WTC11 (cell line): Measurements from ENCODE around the gene APOBEC4.

ENCODE experiments used
- CREB1 ChIP-seq: sonication (generic); formaldehyde crosslinking; IDR thresholded peaks from 2 replicates; pipeline ENCODE4 v1.8.0; 2023; ENCODE audit warnings: mild to moderate bottlenecking, missing genetic modification reagents
- CREM ChIP-seq: sonication (generic); formaldehyde crosslinking; IDR thresholded peaks from 2 replicates; pipeline ENCODE4 v1.8.1; 2022; ENCODE audit warnings: mild to moderate bottlenecking, missing genetic modification reagents, moderate library complexity
- FOXJ3 ChIP-seq: sonication (generic); formaldehyde crosslinking; IDR thresholded peaks from 2 replicates; pipeline ENCODE4 v1.9.0; 2021; ENCODE audit warnings: missing genetic modification reagents, mild to moderate bottlenecking, borderline replicate concordance
- IRF2 ChIP-seq: sonication (generic); formaldehyde crosslinking; IDR thresholded peaks from 2 replicates; pipeline ENCODE4 v1.8.0; 2022; ENCODE audit warnings: low read depth, missing genetic modification reagents, borderline replicate concordance
- JUN ChIP-seq: sonication (generic); formaldehyde crosslinking; IDR thresholded peaks from 2 replicates; pipeline ENCODE4 v1.8.0; 2023; ENCODE audit warnings: mild to moderate bottlenecking, missing genetic modification reagents
- RELA ChIP-seq: sonication (generic); formaldehyde crosslinking; IDR thresholded peaks from 2 replicates; pipeline ENCODE4 v1.8.1; 2022; ENCODE audit warnings: missing genetic modification reagents, mild to moderate bottlenecking, borderline replicate concordance
- TEAD4 ChIP-seq: sonication (generic); formaldehyde crosslinking; IDR thresholded peaks from 2 replicates; pipeline ENCODE4 v1.8.0; 2022; ENCODE audit warnings: mild to moderate bottlenecking, missing genetic modification reagents
- TF ChIP-seq, protein P1 (sequence below): sonication (generic); formaldehyde crosslinking; IDR thresholded peaks from 2 replicates; pipeline ENCODE4 v1.8.0; 2022; ENCODE audit warnings: mild to moderate bottlenecking, missing genetic modification reagents
- TF ChIP-seq, protein P2 (sequence below): fragments of 200-600 bp; IDR thresholded peaks from 2 replicates; pipeline ENCODE4 v1.8.0; 2022; ENCODE audit warnings: antibody characterized with exemption
- TF ChIP-seq, protein P3 (sequence below): sonication (generic); formaldehyde crosslinking; conservative IDR thresholded peaks from 2 replicates; pipeline ENCODE4 v1.8.1; 2023; ENCODE audit warnings: mild to moderate bottlenecking, low read depth, missing genetic modification reagents, moderate library complexity
- TF ChIP-seq, protein P4 (sequence below): sonication (generic); formaldehyde crosslinking; IDR thresholded peaks from 2 replicates; pipeline ENCODE4 v1.8.1; 2023; ENCODE audit warnings: mild to moderate bottlenecking, missing genetic modification reagents, moderate library complexity
- TF ChIP-seq, protein P5 (sequence below): sonication (generic); formaldehyde crosslinking; IDR thresholded peaks from 2 replicates; pipeline ENCODE4 v1.8.1; 2023; ENCODE audit warnings: mild to moderate bottlenecking, missing genetic modification reagents
- TF ChIP-seq, protein P6 (sequence below): sonication (generic); formaldehyde crosslinking; IDR thresholded peaks from 2 replicates; pipeline ENCODE4 v1.8.1; 2022; ENCODE audit warnings: low read depth, missing genetic modification reagents, borderline replicate concordance

DNA sequence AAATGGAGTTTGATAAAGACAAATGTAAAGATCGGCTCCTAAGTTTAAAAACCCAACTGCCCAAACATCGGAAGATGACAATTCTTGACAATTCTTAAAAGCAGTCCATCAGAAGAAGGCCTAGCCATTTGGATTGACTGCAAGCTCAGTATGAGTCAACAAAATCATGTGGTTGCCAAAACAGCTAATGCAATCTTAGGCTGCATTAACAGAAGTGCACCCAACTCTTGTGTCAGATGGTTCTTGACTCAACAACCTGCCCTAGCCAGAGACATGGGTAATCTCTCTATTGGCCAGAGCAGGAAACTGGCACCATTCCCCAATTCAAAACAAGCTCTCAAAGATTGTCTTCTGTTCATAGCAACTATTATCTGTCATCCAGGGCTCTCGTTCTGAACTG is 53.0 kb downstream of the APOBEC4 start:
- TF ChIP-seq, protein P1, sequence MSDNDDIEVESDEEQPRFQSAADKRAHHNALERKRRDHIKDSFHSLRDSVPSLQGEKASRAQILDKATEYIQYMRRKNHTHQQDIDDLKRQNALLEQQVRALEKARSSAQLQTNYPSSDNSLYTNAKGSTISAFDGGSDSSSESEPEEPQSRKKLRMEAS (CRISPR knock-in tag): no peak
- TF ChIP-seq, protein P2, sequence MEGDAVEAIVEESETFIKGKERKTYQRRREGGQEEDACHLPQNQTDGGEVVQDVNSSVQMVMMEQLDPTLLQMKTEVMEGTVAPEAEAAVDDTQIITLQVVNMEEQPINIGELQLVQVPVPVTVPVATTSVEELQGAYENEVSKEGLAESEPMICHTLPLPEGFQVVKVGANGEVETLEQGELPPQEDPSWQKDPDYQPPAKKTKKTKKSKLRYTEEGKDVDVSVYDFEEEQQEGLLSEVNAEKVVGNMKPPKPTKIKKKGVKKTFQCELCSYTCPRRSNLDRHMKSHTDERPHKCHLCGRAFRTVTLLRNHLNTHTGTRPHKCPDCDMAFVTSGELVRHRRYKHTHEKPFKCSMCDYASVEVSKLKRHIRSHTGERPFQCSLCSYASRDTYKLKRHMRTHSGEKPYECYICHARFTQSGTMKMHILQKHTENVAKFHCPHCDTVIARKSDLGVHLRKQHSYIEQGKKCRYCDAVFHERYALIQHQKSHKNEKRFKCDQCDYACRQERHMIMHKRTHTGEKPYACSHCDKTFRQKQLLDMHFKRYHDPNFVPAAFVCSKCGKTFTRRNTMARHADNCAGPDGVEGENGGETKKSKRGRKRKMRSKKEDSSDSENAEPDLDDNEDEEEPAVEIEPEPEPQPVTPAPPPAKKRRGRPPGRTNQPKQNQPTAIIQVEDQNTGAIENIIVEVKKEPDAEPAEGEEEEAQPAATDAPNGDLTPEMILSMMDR: no peak
- no peak for TF ChIP-seq IRF2 (CRISPR knock-in tag)
- TF ChIP-seq, protein P3, sequence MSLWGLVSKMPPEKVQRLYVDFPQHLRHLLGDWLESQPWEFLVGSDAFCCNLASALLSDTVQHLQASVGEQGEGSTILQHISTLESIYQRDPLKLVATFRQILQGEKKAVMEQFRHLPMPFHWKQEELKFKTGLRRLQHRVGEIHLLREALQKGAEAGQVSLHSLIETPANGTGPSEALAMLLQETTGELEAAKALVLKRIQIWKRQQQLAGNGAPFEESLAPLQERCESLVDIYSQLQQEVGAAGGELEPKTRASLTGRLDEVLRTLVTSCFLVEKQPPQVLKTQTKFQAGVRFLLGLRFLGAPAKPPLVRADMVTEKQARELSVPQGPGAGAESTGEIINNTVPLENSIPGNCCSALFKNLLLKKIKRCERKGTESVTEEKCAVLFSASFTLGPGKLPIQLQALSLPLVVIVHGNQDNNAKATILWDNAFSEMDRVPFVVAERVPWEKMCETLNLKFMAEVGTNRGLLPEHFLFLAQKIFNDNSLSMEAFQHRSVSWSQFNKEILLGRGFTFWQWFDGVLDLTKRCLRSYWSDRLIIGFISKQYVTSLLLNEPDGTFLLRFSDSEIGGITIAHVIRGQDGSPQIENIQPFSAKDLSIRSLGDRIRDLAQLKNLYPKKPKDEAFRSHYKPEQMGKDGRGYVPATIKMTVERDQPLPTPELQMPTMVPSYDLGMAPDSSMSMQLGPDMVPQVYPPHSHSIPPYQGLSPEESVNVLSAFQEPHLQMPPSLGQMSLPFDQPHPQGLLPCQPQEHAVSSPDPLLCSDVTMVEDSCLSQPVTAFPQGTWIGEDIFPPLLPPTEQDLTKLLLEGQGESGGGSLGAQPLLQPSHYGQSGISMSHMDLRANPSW (CRISPR knock-in tag): no peak
- TF ChIP-seq CREB1: no peak
- TF ChIP-seq, protein P4, sequence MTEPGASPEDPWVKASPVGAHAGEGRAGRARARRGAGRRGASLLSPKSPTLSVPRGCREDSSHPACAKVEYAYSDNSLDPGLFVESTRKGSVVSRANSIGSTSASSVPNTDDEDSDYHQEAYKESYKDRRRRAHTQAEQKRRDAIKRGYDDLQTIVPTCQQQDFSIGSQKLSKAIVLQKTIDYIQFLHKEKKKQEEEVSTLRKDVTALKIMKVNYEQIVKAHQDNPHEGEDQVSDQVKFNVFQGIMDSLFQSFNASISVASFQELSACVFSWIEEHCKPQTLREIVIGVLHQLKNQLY (CRISPR knock-in tag): no peak
- TF ChIP-seq, protein P5, sequence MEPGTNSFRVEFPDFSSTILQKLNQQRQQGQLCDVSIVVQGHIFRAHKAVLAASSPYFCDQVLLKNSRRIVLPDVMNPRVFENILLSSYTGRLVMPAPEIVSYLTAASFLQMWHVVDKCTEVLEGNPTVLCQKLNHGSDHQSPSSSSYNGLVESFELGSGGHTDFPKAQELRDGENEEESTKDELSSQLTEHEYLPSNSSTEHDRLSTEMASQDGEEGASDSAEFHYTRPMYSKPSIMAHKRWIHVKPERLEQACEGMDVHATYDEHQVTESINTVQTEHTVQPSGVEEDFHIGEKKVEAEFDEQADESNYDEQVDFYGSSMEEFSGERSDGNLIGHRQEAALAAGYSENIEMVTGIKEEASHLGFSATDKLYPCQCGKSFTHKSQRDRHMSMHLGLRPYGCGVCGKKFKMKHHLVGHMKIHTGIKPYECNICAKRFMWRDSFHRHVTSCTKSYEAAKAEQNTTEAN (CRISPR knock-in tag): no peak
- no peak for TF ChIP-seq RELA (CRISPR knock-in tag)
- no peak for TF ChIP-seq CREM (CRISPR knock-in tag)
- no peak for TF ChIP-seq FOXJ3 (CRISPR knock-in tag)
- no peak for TF ChIP-seq JUN
- TF ChIP-seq, protein P6, sequence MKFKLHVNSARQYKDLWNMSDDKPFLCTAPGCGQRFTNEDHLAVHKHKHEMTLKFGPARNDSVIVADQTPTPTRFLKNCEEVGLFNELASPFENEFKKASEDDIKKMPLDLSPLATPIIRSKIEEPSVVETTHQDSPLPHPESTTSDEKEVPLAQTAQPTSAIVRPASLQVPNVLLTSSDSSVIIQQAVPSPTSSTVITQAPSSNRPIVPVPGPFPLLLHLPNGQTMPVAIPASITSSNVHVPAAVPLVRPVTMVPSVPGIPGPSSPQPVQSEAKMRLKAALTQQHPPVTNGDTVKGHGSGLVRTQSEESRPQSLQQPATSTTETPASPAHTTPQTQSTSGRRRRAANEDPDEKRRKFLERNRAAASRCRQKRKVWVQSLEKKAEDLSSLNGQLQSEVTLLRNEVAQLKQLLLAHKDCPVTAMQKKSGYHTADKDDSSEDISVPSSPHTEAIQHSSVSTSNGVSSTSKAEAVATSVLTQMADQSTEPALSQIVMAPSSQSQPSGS (CRISPR knock-in tag): no peak
- TF ChIP-seq TEAD4: no peak
